GM23248 (cell line): Measurements from ENCODE around the gene SYT1. TPM values are rescaled to one million over a fixed set of nuclear protein-coding genes. Genes with fewer than 3 reads are reported as not detected.

ENCODE experiments used
- DNase-seq: peaks from one replicate; pipeline ENCODE4 v3.0.0-alpha.2; 2015
- H2AFZ ChIP-seq: fragments of 200-600 bp; sonication (generic); 2 replicates; pipeline ENCODE4 v1.6.1; 2016; ENCODE audit warnings: antibody characterized with exemption
- H3F3A ChIP-seq: fragments of 200-600 bp; sonication (generic); 2 replicates; pipeline ENCODE4 v1.6.1; 2016; ENCODE audit warnings: mild to moderate bottlenecking, antibody characterized with exemption, mixed run types; ENCODE audit not compliant: insufficient read depth
- H3K27ac ChIP-seq: fragments of 200-600 bp; sonication (generic); 2 replicates; pipeline ENCODE4 v1.5.1; 2016; ENCODE audit warnings: mild to moderate bottlenecking
- H3K27me3 ChIP-seq: fragments of 200-600 bp; sonication (generic); replicated peaks from 2 replicates; pipeline ENCODE4 v1.6.1; 2016; ENCODE audit warnings: mild to moderate bottlenecking; ENCODE audit not compliant: insufficient read depth
- H3K36me3 ChIP-seq: fragments of 200-600 bp; sonication (generic); 2 replicates; pipeline ENCODE4 v1.6.1; 2016; ENCODE audit warnings: low read depth, mild to moderate bottlenecking
- H3K4me1 ChIP-seq: fragments of 200-600 bp; sonication (generic); 2 replicates; pipeline ENCODE4 v1.6.1; 2016; ENCODE audit warnings: mild to moderate bottlenecking; ENCODE audit not compliant: insufficient read depth
- H3K4me2 ChIP-seq: fragments of 200-600 bp; sonication (generic); one replicate; pipeline ENCODE4 v1.6.1; 2016; ENCODE audit warnings: mild to moderate bottlenecking; ENCODE audit not compliant: unreplicated experiment
- H3K4me3 ChIP-seq: fragments of 200-600 bp; sonication (generic); 2 replicates; pipeline ENCODE4 v1.5.1; 2016; ENCODE audit warnings: mild to moderate bottlenecking
- H3K79me2 ChIP-seq: fragments of 200-600 bp; sonication (generic); 2 replicates; pipeline ENCODE4 v1.6.1; 2016; ENCODE audit warnings: mild to moderate bottlenecking; ENCODE audit not compliant: insufficient read depth
- H3K9ac ChIP-seq: fragments of 200-600 bp; sonication (generic); 2 replicates; pipeline ENCODE4 v1.6.1; 2016; ENCODE audit warnings: mild to moderate bottlenecking
- H3K9me2 ChIP-seq: fragments of 200-600 bp; sonication (generic); 2 replicates; pipeline ENCODE4 v1.6.1; 2016; ENCODE audit warnings: mixed run types, mild to moderate bottlenecking, moderate library complexity; ENCODE audit not compliant: insufficient read depth
- H3K9me3 ChIP-seq: fragments of 200-600 bp; sonication (generic); one replicate; pipeline ENCODE4 v1.6.1; 2017; ENCODE audit warnings: low read depth
- H4K20me1 ChIP-seq: fragments of 200-600 bp; sonication (generic); 2 replicates; pipeline ENCODE4 v1.6.0; 2016; ENCODE audit not compliant: insufficient read depth
- EZH2 ChIP-seq: fragments of 200-600 bp; sonication (generic); IDR thresholded peaks from 2 replicates; pipeline ENCODE4 v1.6.1; 2018; ENCODE audit warnings: antibody characterized with exemption, mild to moderate bottlenecking; ENCODE audit not compliant: insufficient read depth, poor library complexity, severe bottlenecking
- EZH2phosphoT487 ChIP-seq: fragments of 200-600 bp; sonication (generic); IDR thresholded peaks from 2 replicates; pipeline ENCODE4 v1.6.1; 2018; ENCODE audit warnings: antibody characterized with exemption, moderate library complexity, mild to moderate bottlenecking, low read depth; ENCODE audit not compliant: insufficient read depth
- WGBS, 2 experiments: methylation state at CpG; one replicate each; pipeline ENCODE4 v1.1.6; 2015 to 2017; ENCODE audit warnings: low lambda C conversion rate in 2 of 2, low coverage in 1 of 2; ENCODE audit errors: missing lambda C conversion rate in 2 of 2; 5-methylcytosine and 5-hydroxymethylcytosine counted together
- in situ Hi-C: fragments of 300-500 bp; cut with MboI; formaldehyde crosslinking; loops from 2 replicates; pipeline ENCODE4 v1.15.0; 2020
- polyA plus RNA-seq: library from polyadenylated mRNA; unstranded; fragments of >200 nt; fragmentation: Nextera tagmentation; extraction: Ambion mirVana; gene quantifications from 2 replicates; pipeline ENCODE4 v1.2.1, GENCODE V29; 2016
- total RNA-seq: library from RNA; depleted of rRNA; stranded (reverse); fragments of >200 nt; shearing (Covaris generic); gene quantifications from 2 replicates; pipeline ENCODE4 v1.2.3, GENCODE V29; 2014

Gene SYT1
- total and polyA plus RNA-seq, 2 experiments from 2014 or later: 1.7 to 2.4 TPM

DNA sequence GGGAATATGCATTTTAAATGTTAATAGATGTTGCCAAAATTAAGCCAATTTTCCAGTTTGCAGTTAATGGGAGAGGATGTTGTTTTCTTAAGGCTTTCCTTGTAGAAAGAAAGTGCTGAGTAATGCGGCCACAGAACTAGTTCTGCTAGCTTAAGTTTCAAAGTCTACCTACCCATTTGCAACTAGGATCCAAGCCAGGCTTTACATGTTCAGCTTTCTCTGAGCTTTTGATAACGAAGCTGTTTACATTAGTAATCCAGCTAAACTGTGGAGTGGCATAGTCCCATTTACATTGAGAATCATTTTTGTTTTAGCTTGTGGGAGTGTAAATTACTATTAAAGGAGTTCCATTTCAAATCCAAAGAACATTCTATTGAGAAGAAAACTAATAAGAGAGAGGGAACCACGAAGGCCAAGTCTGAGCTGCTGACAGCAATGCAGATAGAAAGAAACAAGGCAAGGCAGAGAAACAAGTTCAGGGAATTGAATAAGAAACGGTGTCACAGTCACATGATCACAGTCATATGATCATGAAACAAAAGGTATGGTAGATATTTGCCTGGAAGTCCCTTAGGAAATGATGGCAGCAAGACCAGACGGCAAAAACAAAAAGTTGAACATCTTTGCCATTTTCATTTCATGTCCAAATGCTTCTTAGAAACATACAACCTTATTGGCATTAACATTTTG is 551.3 kb downstream of the SYT1 start:
- Histone ChIP-seq H3K9me3 (no peaks in the 10 kb centered on the region), H3K79me2 (no peaks in the 10 kb centered on the region), H3K9me2 (no peaks in the 10 kb centered on the region), H3K9ac (no peak overlapping the region), H3F3A (peaks cover 12% of the 10 kb centered on the region), H3K4me1 (peaks cover 30% of the 10 kb centered on the region), H3K27me3 (no peaks in the 10 kb centered on the region), H3K27ac (no peak overlapping the region), H3K4me3 (no peak overlapping the region), H2AFZ (peak overlapping the region; percentile 69), H4K20me1 (no peaks in the 10 kb centered on the region), H3K36me3 (no peaks in the 10 kb centered on the region), H3K4me2 (peak overlapping the region; percentile 15)
- in situ Hi-C loops: loop anchor here (10.0 to 25.0 kb wide), 3 partner anchors 321 to 846 kb away; no protein-coding TSS in a partner anchor
- WGBS, 2 experiments: 68 to 72% methylated on average over 5 of the region's 5 CpGs
- no peak for TF ChIP-seq EZH2phosphoT487
- TF ChIP-seq EZH2: no peak
- peak; percentile 15 for DNase-seq

DNA sequence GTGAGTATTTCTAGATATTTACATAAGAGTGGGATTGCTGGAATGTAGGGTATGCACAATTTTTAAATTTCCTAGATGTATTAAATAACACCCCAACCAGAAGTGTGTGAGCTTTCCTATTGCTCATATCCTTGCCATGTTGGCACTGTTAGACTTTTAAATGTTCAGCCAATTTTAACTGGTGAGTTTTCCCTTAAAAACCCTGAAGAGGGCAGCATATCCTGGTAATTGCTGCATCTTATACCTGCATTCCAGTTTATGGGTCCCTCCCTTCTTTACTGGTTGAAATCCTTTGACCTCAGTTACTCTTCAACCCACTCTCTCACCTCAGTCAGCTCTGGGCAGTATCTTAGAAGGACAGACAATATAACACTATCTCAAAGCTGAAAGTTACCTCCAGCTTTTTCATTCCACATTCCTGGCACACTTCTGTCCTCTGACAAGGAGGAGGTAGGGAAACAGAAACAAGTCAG is 555.6 kb downstream of the SYT1 start:
- TF ChIP-seq EZH2phosphoT487: no peak
- no peak for TF ChIP-seq EZH2
- Histone ChIP-seq H3K27ac (peak overlapping the region; percentile 92), H3K9me2 (0 out of 2 replicates have a peak, but pooled peaks cover 2% of the 10 kb centered on the region), H3K9ac (peak overlapping the region; percentile 61), H3K27me3 (no peaks in the 10 kb centered on the region), H3K4me1 (peaks cover 67% of the 10 kb centered on the region), H3K4me2 (peak overlapping the region; percentile 63), H3K4me3 (no peak overlapping the region), H2AFZ (peak overlapping the region; percentile 21), H4K20me1 (no peaks in the 10 kb centered on the region), H3K9me3 (no peaks in the 10 kb centered on the region), H3F3A (peaks cover 51% of the 10 kb centered on the region), H3K79me2 (no peaks in the 10 kb centered on the region), H3K36me3 (no peaks in the 10 kb centered on the region)
- DNase-seq: peak; percentile 94
- in situ Hi-C loops: loop anchor here (10.0 to 25.0 kb wide), 3 partner anchors 115 to 842 kb away; no protein-coding TSS in a partner anchor

DNA sequence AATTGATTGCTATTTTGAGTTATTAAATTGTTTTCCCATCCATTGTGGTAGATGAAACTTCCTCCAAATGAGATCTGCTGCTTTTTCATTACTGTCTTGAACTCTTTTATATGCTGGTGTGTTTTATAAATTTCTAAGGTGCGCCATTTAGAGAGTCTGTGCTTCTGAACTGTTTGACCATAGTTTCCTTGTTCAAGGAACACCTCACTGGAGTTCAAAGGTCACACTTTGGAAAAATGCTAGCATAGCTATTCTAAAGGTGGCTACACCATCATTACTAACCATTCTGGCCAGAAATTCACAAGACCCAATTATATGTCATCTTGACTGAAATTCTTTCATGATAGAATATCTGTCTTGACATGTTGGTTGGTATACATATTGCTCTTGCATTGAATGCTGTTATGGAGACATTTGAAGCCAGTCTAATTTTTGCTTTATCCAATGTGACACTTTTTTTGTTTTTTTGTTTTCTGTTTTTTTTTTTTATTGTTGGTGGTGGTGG is 556.7 kb downstream of the SYT1 start:
- TF ChIP-seq EZH2phosphoT487 (no peak), EZH2 (no peak)
- H3K27ac ChIP-seq: peak overlapping the region; percentile 92
- no peaks in the 10 kb centered on the region for H3K27me3 ChIP-seq
- H2AFZ ChIP-seq: no peak overlapping the region; the same call in 1 of the 2 replicates
- 0 out of 2 replicates have a peak, but pooled peaks cover 7% of the 10 kb centered on the region for H3K9me2 ChIP-seq
- no peaks in the 10 kb centered on the region for H3K9me3 ChIP-seq
- in situ Hi-C loops: loop anchor here (10.0 to 25.0 kb wide), 3 partner anchors 114 to 841 kb away; no protein-coding TSS in a partner anchor
- no peak overlapping the region for H3K4me3 ChIP-seq
- H3K4me2 ChIP-seq: peak overlapping the region; percentile 39
- WGBS, 2 experiments: 84 to 90% methylated on average over 1 of the region's 1 CpG
- peak overlapping the region; percentile 61 for H3K9ac ChIP-seq
- no peaks in the 10 kb centered on the region for H4K20me1 ChIP-seq
- peaks cover 62% of the 10 kb centered on the region for H3F3A ChIP-seq
- H3K79me2 ChIP-seq: no peaks in the 10 kb centered on the region
- no peaks in the 10 kb centered on the region for H3K36me3 ChIP-seq
- H3K4me1 ChIP-seq: peaks cover 70% of the 10 kb centered on the region
- no peak for DNase-seq

DNA sequence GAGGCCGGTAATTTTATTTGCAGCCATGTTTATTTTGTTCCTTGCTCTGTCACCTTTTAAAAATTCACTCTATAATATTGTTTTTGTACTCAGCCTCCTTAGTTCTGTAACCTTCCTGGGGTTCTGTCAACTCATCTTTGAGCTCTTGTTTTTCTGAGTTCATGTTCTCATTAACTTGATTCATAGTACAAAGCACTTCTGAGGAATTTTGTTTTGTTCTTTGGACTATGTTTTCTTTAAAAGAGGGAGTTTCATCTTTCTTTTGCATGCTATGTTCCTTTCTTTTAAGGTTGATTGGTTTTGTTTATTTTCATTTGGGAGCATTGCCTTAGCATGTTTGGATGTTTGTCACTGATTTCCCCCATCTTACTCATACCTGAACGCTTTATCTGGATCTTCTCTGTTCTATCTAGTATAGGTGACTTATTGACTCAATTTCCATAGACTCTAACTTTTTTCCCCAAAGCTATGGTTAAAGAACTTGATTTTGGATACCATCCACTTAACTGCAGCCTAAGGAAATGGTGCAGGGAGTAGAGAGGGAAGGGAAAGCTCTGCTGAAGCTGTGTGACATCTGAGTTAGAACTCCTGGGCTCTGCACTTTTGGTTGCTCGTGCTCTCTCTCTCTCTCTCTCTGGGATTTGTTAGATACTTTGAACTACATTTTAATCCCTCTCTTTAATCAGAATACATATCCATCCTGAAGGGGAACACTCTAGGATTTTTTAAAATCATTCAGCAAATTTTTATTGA is 557.7 kb downstream of the SYT1 start:
- Histone ChIP-seq H3K9me2 (0 out of 2 replicates have a peak, but pooled peaks cover 7% of the 10 kb centered on the region), H2AFZ (peak overlapping the region; percentile 46), H3K4me2 (peak overlapping the region; percentile 39), H3K36me3 (no peaks in the 10 kb centered on the region), H3K4me1 (peaks cover 73% of the 10 kb centered on the region), H3K27me3 (no peaks in the 10 kb centered on the region), H3K27ac (peak overlapping the region; percentile 92), H3K9ac (peak overlapping the region; percentile 59), H3K4me3 (no peak overlapping the region), H3K9me3 (no peaks in the 10 kb centered on the region), H4K20me1 (no peaks in the 10 kb centered on the region), H3F3A (peaks cover 64% of the 10 kb centered on the region), H3K79me2 (no peaks in the 10 kb centered on the region)
- in situ Hi-C loops: loop anchor here (10.0 to 25.0 kb wide), 3 partner anchors 113 to 840 kb away; no protein-coding TSS in a partner anchor
- TF ChIP-seq EZH2phosphoT487: no peak
- no peak for TF ChIP-seq EZH2
- DNase-seq: peak; percentile 32
- 43 to 49% methylated on average over 3 of the region's 3 CpGs for WGBS, 2 experiments
